SK-N-SH treated with all-trans-retinoic acid at 6 μM for 48 hours (cell line): Measurements from ENCODE around the gene RPGRIP1L.

ENCODE experiments used
- ATAC-seq: fragments of 200-7000 bp; cut with Tn5 transposase; 3 replicates; pipeline ENCODE4 v1.9.1; 2020; ENCODE audit warnings: mild to moderate bottlenecking, moderate library complexity
- ARNTL ChIP-seq: fragments of 450-650 bp; formaldehyde crosslinking; IDR thresholded peaks from 2 replicates; pipeline ENCODE4 v1.5.0; 2020; ENCODE audit warnings: low read depth, mild to moderate bottlenecking, moderate library complexity, borderline replicate concordance
- BACH2 ChIP-seq: fragments of 250-450 bp; sonication (Bioruptor Pico); IDR thresholded peaks from 2 replicates; pipeline ENCODE4 v1.9.0; 2021; ENCODE audit warnings: mild to moderate bottlenecking, borderline replicate concordance
- CSDC2 ChIP-seq: fragments of 250-450 bp; sonication (Bioruptor Pico); IDR thresholded peaks from 2 replicates; pipeline ENCODE4 v1.5.0; 2020; ENCODE audit warnings: mild to moderate bottlenecking, moderate library complexity
- ESRRG ChIP-seq: fragments of 250-450 bp; sonication (Bioruptor Pico); IDR thresholded peaks from 2 replicates; pipeline ENCODE4 v1.6.1; 2021; ENCODE audit warnings: mild to moderate bottlenecking
- GLIS3 ChIP-seq: fragments of 250-450 bp; sonication (Bioruptor Pico); IDR thresholded peaks from 2 replicates; pipeline ENCODE4 v1.5.0; 2020; ENCODE audit warnings: mild to moderate bottlenecking, moderate library complexity
- ISL1 ChIP-seq: fragments of 250-450 bp; sonication (Bioruptor Pico); IDR thresholded peaks from 2 replicates; pipeline ENCODE4 v2.1.2; 2022; ENCODE audit warnings: mild to moderate bottlenecking, moderate library complexity
- OSR1 ChIP-seq: fragments of 250-450 bp; sonication (Bioruptor Pico); IDR thresholded peaks from 2 replicates; pipeline ENCODE4 v1.8.0; 2022; ENCODE audit warnings: moderate library complexity, mild to moderate bottlenecking, inconsistent platforms
- PPARA ChIP-seq: fragments of 250-450 bp; sonication (Bioruptor Pico); IDR thresholded peaks from 2 replicates; pipeline ENCODE4 v1.5.0; 2020; ENCODE audit warnings: mild to moderate bottlenecking, borderline replicate concordance
- RARB ChIP-seq: fragments of 250-450 bp; sonication (Bioruptor Pico); IDR thresholded peaks from 2 replicates; pipeline ENCODE4 v1.8.0; 2021; ENCODE audit warnings: mild to moderate bottlenecking, moderate library complexity
- TCF4 ChIP-seq: fragments of 250-450 bp; sonication (Bioruptor Pico); IDR thresholded peaks from 2 replicates; pipeline ENCODE4 v1.8.0; 2021; ENCODE audit warnings: mild to moderate bottlenecking, moderate library complexity, borderline replicate concordance
- TOX ChIP-seq: fragments of 250-450 bp; sonication (Bioruptor Pico); IDR thresholded peaks from 2 replicates; pipeline ENCODE4 v1.8.0; 2021; ENCODE audit warnings: mild to moderate bottlenecking, moderate library complexity, borderline replicate concordance
- ZFP3 ChIP-seq: fragments of 250-450 bp; sonication (Bioruptor Pico); IDR thresholded peaks from 2 replicates; pipeline ENCODE4 v1.5.0; 2020; ENCODE audit warnings: mild to moderate bottlenecking, moderate library complexity
- ZFP30 ChIP-seq: fragments of 450-650 bp; formaldehyde crosslinking; IDR thresholded peaks from 2 replicates; pipeline ENCODE4 v1.5.0; 2022; ENCODE audit warnings: mild to moderate bottlenecking, moderate library complexity
- ZNF565 ChIP-seq: fragments of 450-650 bp; formaldehyde crosslinking; conservative IDR thresholded peaks from 2 replicates; pipeline ENCODE4 v1.5.0; 2020; ENCODE audit warnings: low read depth, mild to moderate bottlenecking, moderate library complexity
- ZNF70 ChIP-seq: fragments of 450-650 bp; formaldehyde crosslinking; IDR thresholded peaks from 2 replicates; pipeline ENCODE4 v1.5.0; 2020; ENCODE audit warnings: mild to moderate bottlenecking, moderate library complexity
- ZNF8 ChIP-seq: fragments of 450-650 bp; formaldehyde crosslinking; IDR thresholded peaks from 2 replicates; pipeline ENCODE4 v1.5.0; 2020; ENCODE audit warnings: mild to moderate bottlenecking, moderate library complexity
- TF ChIP-seq, protein P1 (sequence below): fragments of 250-450 bp; sonication (Bioruptor Pico); IDR thresholded peaks from 2 replicates; pipeline ENCODE4 v1.8.0; 2021; ENCODE audit warnings: low read depth, mild to moderate bottlenecking, moderate library complexity, borderline replicate concordance
- TF ChIP-seq, protein P2 (sequence below): fragments of 250-450 bp; sonication (Bioruptor Pico); IDR thresholded peaks from 2 replicates; pipeline ENCODE4 v1.5.1; 2021; ENCODE audit warnings: mild to moderate bottlenecking, moderate library complexity
- TF ChIP-seq, protein P3 (sequence below): fragments of 250-450 bp; sonication (Bioruptor Pico); IDR thresholded peaks from 2 replicates; pipeline ENCODE4 v1.8.0; 2020; ENCODE audit warnings: mild to moderate bottlenecking, moderate library complexity, borderline replicate concordance
- TF ChIP-seq, protein P4 (sequence below): fragments of 250-450 bp; sonication (Bioruptor Pico); IDR thresholded peaks from 2 replicates; pipeline ENCODE4 v1.5.0; 2020; ENCODE audit warnings: mild to moderate bottlenecking, moderate library complexity
- TF ChIP-seq, protein P5 (sequence below): fragments of 250-450 bp; sonication (Bioruptor Pico); IDR thresholded peaks from 2 replicates; pipeline ENCODE4 v1.5.1; 2020; ENCODE audit warnings: low read depth, mild to moderate bottlenecking, moderate library complexity

RPGRIP1L gene

DNA sequence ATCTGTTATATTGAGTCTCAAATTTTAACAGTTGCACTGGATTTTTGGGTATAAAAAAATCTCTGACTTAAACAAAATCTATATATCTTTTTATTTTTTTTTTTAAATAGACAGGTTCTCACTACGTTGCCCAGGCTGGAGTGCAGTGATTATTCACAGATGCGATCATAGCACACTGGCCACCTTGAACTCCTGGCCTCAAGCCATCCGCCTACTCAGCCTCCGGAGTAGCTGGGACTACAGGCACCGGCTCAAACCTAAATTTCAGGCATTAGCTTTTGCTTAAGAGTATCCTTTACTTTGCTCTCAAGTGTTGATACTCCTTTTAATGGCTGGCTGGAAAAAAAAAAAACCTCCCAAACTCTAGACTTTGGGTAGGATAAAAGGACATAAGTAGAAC is 61.6 kb downstream of the RPGRIP1L start:
- TF ChIP-seq, protein P1, sequence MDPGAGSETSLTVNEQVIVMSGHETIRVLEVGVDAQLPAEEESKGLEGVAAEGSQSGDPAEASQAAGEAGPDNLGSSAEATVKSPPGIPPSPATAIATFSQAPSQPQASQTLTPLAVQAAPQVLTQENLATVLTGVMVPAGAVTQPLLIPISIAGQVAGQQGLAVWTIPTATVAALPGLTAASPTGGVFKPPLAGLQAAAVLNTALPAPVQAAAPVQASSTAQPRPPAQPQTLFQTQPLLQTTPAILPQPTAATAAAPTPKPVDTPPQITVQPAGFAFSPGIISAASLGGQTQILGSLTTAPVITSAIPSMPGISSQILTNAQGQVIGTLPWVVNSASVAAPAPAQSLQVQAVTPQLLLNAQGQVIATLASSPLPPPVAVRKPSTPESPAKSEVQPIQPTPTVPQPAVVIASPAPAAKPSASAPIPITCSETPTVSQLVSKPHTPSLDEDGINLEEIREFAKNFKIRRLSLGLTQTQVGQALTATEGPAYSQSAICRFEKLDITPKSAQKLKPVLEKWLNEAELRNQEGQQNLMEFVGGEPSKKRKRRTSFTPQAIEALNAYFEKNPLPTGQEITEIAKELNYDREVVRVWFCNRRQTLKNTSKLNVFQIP, result no peak
- TF ChIP-seq, protein P2, sequence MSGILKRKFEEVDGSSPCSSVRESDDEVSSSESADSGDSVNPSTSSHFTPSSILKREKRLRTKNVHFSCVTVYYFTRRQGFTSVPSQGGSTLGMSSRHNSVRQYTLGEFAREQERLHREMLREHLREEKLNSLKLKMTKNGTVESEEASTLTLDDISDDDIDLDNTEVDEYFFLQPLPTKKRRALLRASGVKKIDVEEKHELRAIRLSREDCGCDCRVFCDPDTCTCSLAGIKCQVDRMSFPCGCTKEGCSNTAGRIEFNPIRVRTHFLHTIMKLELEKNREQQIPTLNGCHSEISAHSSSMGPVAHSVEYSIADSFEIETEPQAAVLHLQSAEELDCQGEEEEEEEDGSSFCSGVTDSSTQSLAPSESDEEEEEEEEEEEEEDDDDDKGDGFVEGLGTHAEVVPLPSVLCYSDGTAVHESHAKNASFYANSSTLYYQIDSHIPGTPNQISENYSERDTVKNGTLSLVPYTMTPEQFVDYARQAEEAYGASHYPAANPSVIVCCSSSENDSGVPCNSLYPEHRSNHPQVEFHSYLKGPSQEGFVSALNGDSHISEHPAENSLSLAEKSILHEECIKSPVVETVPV, result no peak
- TF ChIP-seq ZFP3 (CRISPR knock-in tag), result no peak
- TF ChIP-seq CSDC2, result no peak
- TF ChIP-seq ZNF70, result no peak
- TF ChIP-seq ZNF8 (CRISPR knock-in tag), result no peak
- no peak for TF ChIP-seq ARNTL (CRISPR knock-in tag)
- TF ChIP-seq ZFP30 (CRISPR knock-in tag), result no peak
- no peak for TF ChIP-seq ZNF565 (CRISPR knock-in tag)
- TF ChIP-seq PPARA (CRISPR knock-in tag), result no peak
- TF ChIP-seq GLIS3 (CRISPR knock-in tag), result no peak
- no peak for TF ChIP-seq ISL1 (CRISPR knock-in tag)
- no peak for TF ChIP-seq RARB (CRISPR knock-in tag)
- TF ChIP-seq, protein P3, sequence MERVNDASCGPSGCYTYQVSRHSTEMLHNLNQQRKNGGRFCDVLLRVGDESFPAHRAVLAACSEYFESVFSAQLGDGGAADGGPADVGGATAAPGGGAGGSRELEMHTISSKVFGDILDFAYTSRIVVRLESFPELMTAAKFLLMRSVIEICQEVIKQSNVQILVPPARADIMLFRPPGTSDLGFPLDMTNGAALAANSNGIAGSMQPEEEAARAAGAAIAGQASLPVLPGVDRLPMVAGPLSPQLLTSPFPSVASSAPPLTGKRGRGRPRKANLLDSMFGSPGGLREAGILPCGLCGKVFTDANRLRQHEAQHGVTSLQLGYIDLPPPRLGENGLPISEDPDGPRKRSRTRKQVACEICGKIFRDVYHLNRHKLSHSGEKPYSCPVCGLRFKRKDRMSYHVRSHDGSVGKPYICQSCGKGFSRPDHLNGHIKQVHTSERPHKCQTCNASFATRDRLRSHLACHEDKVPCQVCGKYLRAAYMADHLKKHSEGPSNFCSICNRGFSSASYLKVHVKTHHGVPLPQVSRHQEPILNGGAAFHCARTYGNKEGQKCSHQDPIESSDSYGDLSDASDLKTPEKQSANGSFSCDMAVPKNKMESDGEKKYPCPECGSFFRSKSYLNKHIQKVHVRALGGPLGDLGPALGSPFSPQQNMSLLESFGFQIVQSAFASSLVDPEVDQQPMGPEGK, result no peak
- TF ChIP-seq, protein P4, sequence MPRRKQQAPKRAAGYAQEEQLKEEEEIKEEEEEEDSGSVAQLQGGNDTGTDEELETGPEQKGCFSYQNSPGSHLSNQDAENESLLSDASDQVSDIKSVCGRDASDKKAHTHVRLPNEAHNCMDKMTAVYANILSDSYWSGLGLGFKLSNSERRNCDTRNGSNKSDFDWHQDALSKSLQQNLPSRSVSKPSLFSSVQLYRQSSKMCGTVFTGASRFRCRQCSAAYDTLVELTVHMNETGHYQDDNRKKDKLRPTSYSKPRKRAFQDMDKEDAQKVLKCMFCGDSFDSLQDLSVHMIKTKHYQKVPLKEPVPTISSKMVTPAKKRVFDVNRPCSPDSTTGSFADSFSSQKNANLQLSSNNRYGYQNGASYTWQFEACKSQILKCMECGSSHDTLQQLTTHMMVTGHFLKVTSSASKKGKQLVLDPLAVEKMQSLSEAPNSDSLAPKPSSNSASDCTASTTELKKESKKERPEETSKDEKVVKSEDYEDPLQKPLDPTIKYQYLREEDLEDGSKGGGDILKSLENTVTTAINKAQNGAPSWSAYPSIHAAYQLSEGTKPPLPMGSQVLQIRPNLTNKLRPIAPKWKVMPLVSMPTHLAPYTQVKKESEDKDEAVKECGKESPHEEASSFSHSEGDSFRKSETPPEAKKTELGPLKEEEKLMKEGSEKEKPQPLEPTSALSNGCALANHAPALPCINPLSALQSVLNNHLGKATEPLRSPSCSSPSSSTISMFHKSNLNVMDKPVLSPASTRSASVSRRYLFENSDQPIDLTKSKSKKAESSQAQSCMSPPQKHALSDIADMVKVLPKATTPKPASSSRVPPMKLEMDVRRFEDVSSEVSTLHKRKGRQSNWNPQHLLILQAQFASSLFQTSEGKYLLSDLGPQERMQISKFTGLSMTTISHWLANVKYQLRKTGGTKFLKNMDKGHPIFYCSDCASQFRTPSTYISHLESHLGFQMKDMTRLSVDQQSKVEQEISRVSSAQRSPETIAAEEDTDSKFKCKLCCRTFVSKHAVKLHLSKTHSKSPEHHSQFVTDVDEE (CRISPR knock-in tag), result no peak
- TF ChIP-seq BACH2 (CRISPR knock-in tag), result no peak
- TF ChIP-seq, protein P5, sequence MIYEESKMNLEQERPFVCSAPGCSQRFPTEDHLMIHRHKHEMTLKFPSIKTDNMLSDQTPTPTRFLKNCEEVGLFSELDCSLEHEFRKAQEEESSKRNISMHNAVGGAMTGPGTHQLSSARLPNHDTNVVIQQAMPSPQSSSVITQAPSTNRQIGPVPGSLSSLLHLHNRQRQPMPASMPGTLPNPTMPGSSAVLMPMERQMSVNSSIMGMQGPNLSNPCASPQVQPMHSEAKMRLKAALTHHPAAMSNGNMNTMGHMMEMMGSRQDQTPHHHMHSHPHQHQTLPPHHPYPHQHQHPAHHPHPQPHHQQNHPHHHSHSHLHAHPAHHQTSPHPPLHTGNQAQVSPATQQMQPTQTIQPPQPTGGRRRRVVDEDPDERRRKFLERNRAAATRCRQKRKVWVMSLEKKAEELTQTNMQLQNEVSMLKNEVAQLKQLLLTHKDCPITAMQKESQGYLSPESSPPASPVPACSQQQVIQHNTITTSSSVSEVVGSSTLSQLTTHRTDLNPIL (CRISPR knock-in tag), result no peak
- no peak for TF ChIP-seq ESRRG (CRISPR knock-in tag)
- ATAC-seq, result no peak

DNA sequence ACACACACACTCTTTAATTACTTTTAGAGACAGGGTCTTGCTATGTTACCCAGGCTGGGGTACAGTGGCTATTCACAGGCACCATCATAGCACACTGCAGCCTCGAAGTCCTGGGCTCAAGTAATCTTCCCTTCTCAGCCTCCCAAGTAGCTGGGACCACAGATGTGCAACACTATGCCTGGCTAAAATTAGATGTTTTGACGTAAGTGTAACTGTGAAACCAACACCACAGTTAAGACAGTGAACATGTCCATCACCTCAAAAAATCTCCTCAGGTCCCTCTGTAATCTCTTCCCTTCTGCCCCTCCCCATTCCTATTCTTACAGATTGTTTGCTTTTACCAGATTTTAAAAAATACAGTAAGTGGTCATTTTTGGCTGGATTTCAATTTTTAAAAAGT is 66.7 kb downstream of the RPGRIP1L start:
- ATAC-seq, result no peak
- no peak for TF ChIP-seq ZNF8 (CRISPR knock-in tag)
- TF ChIP-seq GLIS3 (CRISPR knock-in tag), result no peak
- no peak for TF ChIP-seq OSR1
- TF ChIP-seq ARNTL (CRISPR knock-in tag), result no peak

DNA sequence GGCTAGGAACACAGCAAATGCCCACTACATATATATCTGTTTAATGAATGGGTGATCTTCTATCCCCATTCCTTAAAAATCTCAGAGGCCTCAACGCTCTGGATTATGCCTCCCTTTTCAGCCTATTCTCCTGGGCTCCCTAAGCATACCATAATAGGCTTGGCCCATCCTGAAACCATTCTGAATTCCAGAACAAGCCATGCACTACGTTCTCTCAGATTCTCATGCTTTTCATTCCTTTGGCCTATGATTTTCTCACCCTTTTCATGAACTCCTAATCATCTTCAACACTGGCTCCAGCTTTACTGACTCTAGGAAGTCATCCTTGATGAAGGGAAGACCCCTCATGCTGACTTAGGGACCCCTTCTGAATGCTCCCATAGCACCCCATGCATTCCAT is 71.1 kb downstream of the RPGRIP1L start:
- no peak for ATAC-seq

More for the DNA sequence above, 71.1 kb downstream of the RPGRIP1L start:
- TF ChIP-seq ZNF565 (CRISPR knock-in tag) (no peak), PPARA (CRISPR knock-in tag) (no peak), ARNTL (CRISPR knock-in tag) (no peak), TOX (CRISPR knock-in tag) (no peak), GLIS3 (CRISPR knock-in tag) (no peak), TCF4 (CRISPR knock-in tag) (no peak), ZNF70 (no peak), RARB (CRISPR knock-in tag) (no peak), ESRRG (CRISPR knock-in tag) (no peak), CSDC2 (no peak), OSR1 (no peak), ISL1 (CRISPR knock-in tag) (no peak)
- TF ChIP-seq, protein P5 (CRISPR knock-in tag), result no peak
- TF ChIP-seq, protein P2, result no peak
- TF ChIP-seq, protein P3, result no peak
- TF ChIP-seq, protein P1, result no peak
